GM23248 (cell line): ENCODE results near the gene ZNF337. TPM values are rescaled to one million over a fixed set of nuclear protein-coding genes. Genes with fewer than 3 reads are reported as not detected.

Experiments
- DNase-seq: peaks from one replicate; pipeline ENCODE4 v3.0.0-alpha.2; 2015
- H2AFZ ChIP-seq: fragments of 200-600 bp; sonication (generic); 2 replicates; pipeline ENCODE4 v1.6.1; 2016; ENCODE audit warnings: antibody characterized with exemption
- H3F3A ChIP-seq: fragments of 200-600 bp; sonication (generic); 2 replicates; pipeline ENCODE4 v1.6.1; 2016; ENCODE audit warnings: mild to moderate bottlenecking, antibody characterized with exemption, mixed run types; ENCODE audit not compliant: insufficient read depth
- H3K27ac ChIP-seq: fragments of 200-600 bp; sonication (generic); 2 replicates; pipeline ENCODE4 v1.5.1; 2016; ENCODE audit warnings: mild to moderate bottlenecking
- H3K27me3 ChIP-seq: fragments of 200-600 bp; sonication (generic); replicated peaks from 2 replicates; pipeline ENCODE4 v1.6.1; 2016; ENCODE audit warnings: mild to moderate bottlenecking; ENCODE audit not compliant: insufficient read depth
- H3K36me3 ChIP-seq: fragments of 200-600 bp; sonication (generic); 2 replicates; pipeline ENCODE4 v1.6.1; 2016; ENCODE audit warnings: low read depth, mild to moderate bottlenecking
- H3K4me1 ChIP-seq: fragments of 200-600 bp; sonication (generic); 2 replicates; pipeline ENCODE4 v1.6.1; 2016; ENCODE audit warnings: mild to moderate bottlenecking; ENCODE audit not compliant: insufficient read depth
- H3K4me2 ChIP-seq: fragments of 200-600 bp; sonication (generic); one replicate; pipeline ENCODE4 v1.6.1; 2016; ENCODE audit warnings: mild to moderate bottlenecking; ENCODE audit not compliant: unreplicated experiment
- H3K4me3 ChIP-seq: fragments of 200-600 bp; sonication (generic); 2 replicates; pipeline ENCODE4 v1.5.1; 2016; ENCODE audit warnings: mild to moderate bottlenecking
- H3K79me2 ChIP-seq: fragments of 200-600 bp; sonication (generic); 2 replicates; pipeline ENCODE4 v1.6.1; 2016; ENCODE audit warnings: mild to moderate bottlenecking; ENCODE audit not compliant: insufficient read depth
- H3K9ac ChIP-seq: fragments of 200-600 bp; sonication (generic); 2 replicates; pipeline ENCODE4 v1.6.1; 2016; ENCODE audit warnings: mild to moderate bottlenecking
- H3K9me2 ChIP-seq: fragments of 200-600 bp; sonication (generic); 2 replicates; pipeline ENCODE4 v1.6.1; 2016; ENCODE audit warnings: mixed run types, mild to moderate bottlenecking, moderate library complexity; ENCODE audit not compliant: insufficient read depth
- H3K9me3 ChIP-seq: fragments of 200-600 bp; sonication (generic); one replicate; pipeline ENCODE4 v1.6.1; 2017; ENCODE audit warnings: low read depth
- H4K20me1 ChIP-seq: fragments of 200-600 bp; sonication (generic); 2 replicates; pipeline ENCODE4 v1.6.0; 2016; ENCODE audit not compliant: insufficient read depth
- EZH2 ChIP-seq: fragments of 200-600 bp; sonication (generic); IDR thresholded peaks from 2 replicates; pipeline ENCODE4 v1.6.1; 2018; ENCODE audit warnings: antibody characterized with exemption, mild to moderate bottlenecking; ENCODE audit not compliant: insufficient read depth, poor library complexity, severe bottlenecking
- EZH2phosphoT487 ChIP-seq: fragments of 200-600 bp; sonication (generic); IDR thresholded peaks from 2 replicates; pipeline ENCODE4 v1.6.1; 2018; ENCODE audit warnings: antibody characterized with exemption, moderate library complexity, mild to moderate bottlenecking, low read depth; ENCODE audit not compliant: insufficient read depth
- WGBS, 2 experiments: methylation state at CpG; one replicate each; pipeline ENCODE4 v1.1.6; 2015 to 2017; ENCODE audit warnings: low lambda C conversion rate in 2 of 2, low coverage in 1 of 2; ENCODE audit errors: missing lambda C conversion rate in 2 of 2; 5-methylcytosine and 5-hydroxymethylcytosine counted together
- in situ Hi-C: fragments of 300-500 bp; cut with MboI; formaldehyde crosslinking; loops from 2 replicates; pipeline ENCODE4 v1.15.0; 2020
- polyA plus RNA-seq: library from polyadenylated mRNA; unstranded; fragments of >200 nt; fragmentation: Nextera tagmentation; extraction: Ambion mirVana; gene quantifications from 2 replicates; pipeline ENCODE4 v1.2.1, GENCODE V29; 2016
- total RNA-seq: library from RNA; depleted of rRNA; stranded (reverse); fragments of >200 nt; shearing (Covaris generic); gene quantifications from 2 replicates; pipeline ENCODE4 v1.2.3, GENCODE V29; 2014; rRNA removed

Gene ZNF337
- 6.4 and 9.1 TPM in 2 replicates for total RNA-seq
- 4.0 and 4.7 TPM in 2 replicates for polyA plus RNA-seq

- Histone ChIP-seq H3K4me1 (peaks cover 5% of the 10 kb centered on the region; the same call in 1 of the 2 replicates), H3K36me3 (no peaks in the 10 kb centered on the region; the same call in 1 of the 2 replicates), H3K4me3 (peak within 1 kb of the TSS; percentile 94), H4K20me1 (no peaks in the 10 kb centered on the region), H2AFZ (peak within 1 kb of the TSS; percentile 95), H3K9me2 (no peaks in the 10 kb centered on the region), H3K4me2 (peak within 1 kb of the TSS; percentile 85), H3K27me3 (no peaks in the 10 kb centered on the region), H3K27ac (peak within 1 kb of the TSS; percentile 66), H3K9me3 (no peaks in the 10 kb centered on the region), H3K9ac (peak within 1 kb of the TSS; percentile 92), H3K79me2 (peaks cover 37% of the 10 kb centered on the region), H3F3A (no peaks in the 10 kb centered on the region)
- 1% methylated on average over 66 to 70 of the region's 82 CpGs for WGBS, 2 experiments
- TF ChIP-seq EZH2phosphoT487 (no peak), EZH2 (no peak)
- peak; percentile 98 for DNase-seq
- in situ Hi-C loops, result loop anchor here (25.0 kb wide), 3 partner anchors 166 to 684 kb away; partner anchors contain the start of gene GINS1
These were observed at the start of gene ZNF337 for GRCh38 chr20:25696371-25697131. Gene ZNF337 (minus strand): TSS chr20:25696853. CDS start chr20:25686417, 10,436 bp downstream.

- no peaks in the 10 kb centered on the region for H3K36me3 ChIP-seq
- no peak overlapping the region for H2AFZ ChIP-seq
- H3K4me3 ChIP-seq, result no peak overlapping the region
- no peaks in the 10 kb centered on the region for H3K79me2 ChIP-seq
- 83 to 92% methylated on average over 1 of the region's 1 CpG for WGBS, 2 experiments
- no peaks in the 10 kb centered on the region for H4K20me1 ChIP-seq
- no peaks in the 10 kb centered on the region for H3K4me1 ChIP-seq
- no peak for DNase-seq
- H3K27ac ChIP-seq, result no peak overlapping the region
- H3K27me3 ChIP-seq, result no peaks in the 10 kb centered on the region
- H3K9me3 ChIP-seq, result no peaks in the 10 kb centered on the region
- H3K9ac ChIP-seq, result no peak overlapping the region
- H3K4me2 ChIP-seq, result no peak overlapping the region
- TF ChIP-seq EZH2, result no peak
- TF ChIP-seq EZH2phosphoT487, result no peak
- in situ Hi-C loops, result no loop called here
- no peaks in the 10 kb centered on the region for H3F3A ChIP-seq
- no peaks in the 10 kb centered on the region for H3K9me2 ChIP-seq
These were observed 49.1 kb upstream of the ZNF337 start for GRCh38 chr20:25745738-25746137.

GRCh38 chr20:25745100-25745499 is 48.4 kb upstream of the ZNF337 start:
- no peak overlapping the region for H3K4me3 ChIP-seq
- H4K20me1 ChIP-seq, result no peaks in the 10 kb centered on the region
- no peak overlapping the region for H2AFZ ChIP-seq
- no peaks in the 10 kb centered on the region for H3K79me2 ChIP-seq
- no peaks in the 10 kb centered on the region for H3F3A ChIP-seq
- no peaks in the 10 kb centered on the region for H3K27me3 ChIP-seq
- no peak overlapping the region for H3K9ac ChIP-seq
- no peaks in the 10 kb centered on the region for H3K9me3 ChIP-seq
- WGBS, 2 experiments, result 69 to 72% methylated on average over 4 of the region's 4 CpGs
- in situ Hi-C loops, result no loop called here
- no peak overlapping the region for H3K4me2 ChIP-seq
- H3K27ac ChIP-seq, result no peak overlapping the region
- H3K9me2 ChIP-seq, result no peaks in the 10 kb centered on the region
- DNase-seq, result no peak
- H3K4me1 ChIP-seq, result no peaks in the 10 kb centered on the region
- no peaks in the 10 kb centered on the region for H3K36me3 ChIP-seq
- TF ChIP-seq EZH2phosphoT487 (no peak), EZH2 (no peak)

GRCh38 chr20:25744261-25744660 is 47.6 kb upstream of the ZNF337 start:
- no peaks in the 10 kb centered on the region for H3F3A ChIP-seq
- H3K9me2 ChIP-seq, result no peaks in the 10 kb centered on the region
- no peaks in the 10 kb centered on the region for H3K9me3 ChIP-seq
- H2AFZ ChIP-seq, result no peak overlapping the region
- H3K4me2 ChIP-seq, result no peak overlapping the region
- WGBS, 2 experiments, result 87 to 92% methylated on average over 2 of the region's 2 CpGs
- no peak overlapping the region for H3K27ac ChIP-seq
- no peaks in the 10 kb centered on the region for H3K4me1 ChIP-seq
- in situ Hi-C loops, result no loop called here
- no peaks in the 10 kb centered on the region for H3K79me2 ChIP-seq
- no peaks in the 10 kb centered on the region for H3K27me3 ChIP-seq
- no peak overlapping the region for H3K4me3 ChIP-seq
- TF ChIP-seq EZH2phosphoT487, result no peak
- TF ChIP-seq EZH2, result no peak
- no peaks in the 10 kb centered on the region for H4K20me1 ChIP-seq
- no peak overlapping the region for H3K9ac ChIP-seq
- no peak for DNase-seq
- H3K36me3 ChIP-seq, result no peaks in the 10 kb centered on the region
